Endothelial cell (in vitro differentiated cells): Measurements from ENCODE around the gene SLC24A3. TPM values are rescaled to one million over a fixed set of nuclear protein-coding genes. Genes with fewer than 3 reads are reported as not detected.

Experiments used
- DNase-seq: peaks from one replicate; pipeline ENCODE4 v3.0.0; 2021; ENCODE audit warnings: low spot score
- H3K27ac Mint-ChIP-seq: one replicate; pipeline ENCODE4 v1.8.0; 2021; ENCODE audit warnings: mixed read lengths, inconsistent platforms; ENCODE audit not compliant: unreplicated experiment
- H3K27me3 Mint-ChIP-seq: one replicate; pipeline ENCODE4 v1.8.0; 2021; ENCODE audit warnings: mild to moderate bottlenecking, moderate library complexity, mixed read lengths, inconsistent platforms; ENCODE audit not compliant: unreplicated experiment
- H3K36me3 Mint-ChIP-seq: one replicate; pipeline ENCODE4 v1.8.0; 2021; ENCODE audit warnings: mild to moderate bottlenecking, low read depth, mixed read lengths, inconsistent platforms; ENCODE audit not compliant: unreplicated experiment
- H3K4me1 Mint-ChIP-seq: one replicate; pipeline ENCODE4 v1.8.0; 2021; ENCODE audit warnings: mild to moderate bottlenecking, mixed read lengths, inconsistent platforms; ENCODE audit not compliant: unreplicated experiment
- H3K4me3 Mint-ChIP-seq: one replicate; pipeline ENCODE4 v1.8.0; 2021; ENCODE audit warnings: mild to moderate bottlenecking, mixed read lengths, inconsistent platforms; ENCODE audit not compliant: unreplicated experiment
- H3K9me3 Mint-ChIP-seq: one replicate; pipeline ENCODE4 v1.8.0; 2021; ENCODE audit warnings: mixed read lengths, inconsistent platforms; ENCODE audit not compliant: unreplicated experiment
- CTCF ChIP-seq: fragments of 200-600 bp; sonication (generic); IDR thresholded peaks from one replicate; pipeline ENCODE4 v1.5.0; 2021; ENCODE audit warnings: antibody characterized with exemption; ENCODE audit not compliant: unreplicated experiment
- total RNA-seq: library from RNA; stranded (reverse); fragmentation: NEBNext Ultra II Directional; extraction: Animal tissue kit (Norgen Biotek cat#: 25700); gene quantifications from one replicate; pipeline ENCODE4 v1.2.1, GENCODE V29; 2021; ENCODE audit not compliant: unreplicated experiment

Gene SLC24A3
- total RNA-seq, 1 donor from 2014 or later: 0.15 TPM

GRCh38 chr20:19593762-19594161 lies 381.3 kb downstream of the SLC24A3 start:
- H3K27me3 Mint-ChIP-seq: peaks cover 1% of the 10 kb centered on the region
- no peak overlapping the region for H3K4me3 Mint-ChIP-seq
- no peak for TF ChIP-seq CTCF
- H3K36me3 Mint-ChIP-seq: no peaks in the 10 kb centered on the region
- peaks cover 6% of the 10 kb centered on the region for H3K4me1 Mint-ChIP-seq
- no peaks in the 10 kb centered on the region for H3K9me3 Mint-ChIP-seq
- H3K27ac Mint-ChIP-seq: no peak overlapping the region
- DNase-seq: no peak

- Mint-ChIP-seq H3K9me3 (no peaks in the 10 kb centered on the region), H3K4me1 (no peaks in the 10 kb centered on the region), H3K36me3 (no peaks in the 10 kb centered on the region), H3K27me3 (peaks cover 3% of the 10 kb centered on the region), H3K27ac (no peak overlapping the region), H3K4me3 (no peak overlapping the region)
- no peak for DNase-seq
- TF ChIP-seq CTCF: no peak
Observed at GRCh38 chr20:19594896-19595295, 382.5 kb downstream of the SLC24A3 start.

- H3K36me3 Mint-ChIP-seq: no peaks in the 10 kb centered on the region
- H3K4me3 Mint-ChIP-seq: no peak overlapping the region
- peaks cover 3% of the 10 kb centered on the region for H3K27me3 Mint-ChIP-seq
- DNase-seq: no peak
- H3K9me3 Mint-ChIP-seq: no peaks in the 10 kb centered on the region
- no peak for TF ChIP-seq CTCF
- no peak overlapping the region for H3K27ac Mint-ChIP-seq
- no peaks in the 10 kb centered on the region for H3K4me1 Mint-ChIP-seq
Observed at GRCh38 chr20:19598117-19598850, 385.8 kb downstream of the SLC24A3 start.

GRCh38 chr20:19599200-19599599 lies 386.8 kb downstream of the SLC24A3 start:
- Mint-ChIP-seq H3K36me3 (no peaks in the 10 kb centered on the region), H3K4me3 (no peak overlapping the region), H3K4me1 (no peaks in the 10 kb centered on the region), H3K27me3 (peaks cover 3% of the 10 kb centered on the region), H3K27ac (no peak overlapping the region), H3K9me3 (no peaks in the 10 kb centered on the region)
- no peak for TF ChIP-seq CTCF
- DNase-seq: no peak

- no peaks in the 10 kb centered on the region for H3K4me1 Mint-ChIP-seq
- no peaks in the 10 kb centered on the region for H3K36me3 Mint-ChIP-seq
- H3K27ac Mint-ChIP-seq: no peak overlapping the region
- no peaks in the 10 kb centered on the region for H3K9me3 Mint-ChIP-seq
- H3K27me3 Mint-ChIP-seq: peaks cover 4% of the 10 kb centered on the region
- no peak for TF ChIP-seq CTCF
- H3K4me3 Mint-ChIP-seq: no peak overlapping the region
- no peak for DNase-seq
Observed at GRCh38 chr20:19600042-19600441, 387.6 kb downstream of the SLC24A3 start.
